Karpas-422 (cell line): ENCODE results near the gene SCYGR3. TPM values are rescaled to one million over a fixed set of nuclear protein-coding genes. Genes with fewer than 3 reads are reported as not detected.

Experiments
- DNase-seq: peaks from one replicate; pipeline ENCODE4 v3.0.0-alpha.2; 2015
- H2AFZ ChIP-seq: fragments of 200-600 bp; sonication (generic); 2 replicates; pipeline ENCODE4 v1.6.1; 2014; ENCODE audit warnings: antibody characterized with exemption, low read length, mixed read lengths
- H3K27ac ChIP-seq: fragments of 200-600 bp; sonication (generic); 2 replicates; pipeline ENCODE4 v1.5.1; 2014; ENCODE audit warnings: mild to moderate bottlenecking, low read length, moderate library complexity
- H3K27me3 ChIP-seq: fragments of 200-600 bp; sonication (generic); 2 replicates; pipeline ENCODE4 v1.6.1; 2014; ENCODE audit warnings: low read length, mixed read lengths
- H3K36me3 ChIP-seq: fragments of 200-600 bp; sonication (generic); 2 replicates; pipeline ENCODE4 v1.6.1; 2014; ENCODE audit warnings: low read length, mixed read lengths; ENCODE audit not compliant: insufficient read depth
- H3K4me1 ChIP-seq: fragments of 200-600 bp; sonication (generic); 2 replicates; pipeline ENCODE4 v1.6.1; 2014; ENCODE audit warnings: mild to moderate bottlenecking, low read length, mixed read lengths
- H3K4me2 ChIP-seq: fragments of 200-600 bp; sonication (generic); 2 replicates; pipeline ENCODE4 v1.6.1; 2014; ENCODE audit warnings: low read length, low read depth, mild to moderate bottlenecking; ENCODE audit not compliant: poor library complexity, severe bottlenecking
- H3K4me3 ChIP-seq: fragments of 200-600 bp; sonication (generic); 2 replicates; pipeline ENCODE4 v1.5.1; 2014; ENCODE audit warnings: mild to moderate bottlenecking, antibody characterized with exemption, low read length, mixed read lengths
- H3K79me2 ChIP-seq: fragments of 200-600 bp; sonication (generic); 2 replicates; pipeline ENCODE4 v1.6.1; 2014; ENCODE audit warnings: mild to moderate bottlenecking, low read length, mixed read lengths
- H3K9ac ChIP-seq: fragments of 200-600 bp; sonication (generic); 2 replicates; pipeline ENCODE4 v1.6.0; 2014; ENCODE audit warnings: low read length
- H3K9me2 ChIP-seq: fragments of 200-600 bp; sonication (generic), shearing (Covaris generic); replicated peaks from 2 replicates; pipeline ENCODE4 v1.6.0; 2014; ENCODE audit warnings: mild to moderate bottlenecking, low read length, moderate library complexity; ENCODE audit not compliant: insufficient read depth
- H3K9me3 ChIP-seq: fragments of 300-700, 200-600 bp; sonication (generic); 2 replicates; pipeline ENCODE4 v1.6.1; 2014; ENCODE audit warnings: low read length, mixed read lengths
- H4K20me1 ChIP-seq: fragments of 200-600 bp; sonication (generic); 2 replicates; pipeline ENCODE4 v1.6.1; 2014; ENCODE audit warnings: mild to moderate bottlenecking, antibody characterized with exemption, low read length, low read depth; ENCODE audit not compliant: insufficient read depth
- total RNA-seq: library from RNA; depleted of rRNA; stranded (reverse); fragments of >200 nt; shearing (Covaris generic); gene quantifications from 2 replicates; pipeline ENCODE4 v1.2.3, GENCODE V29; 2014; ENCODE audit warnings: low replicate concordance; rRNA removed

SCYGR3 gene
- total RNA-seq, 1 experiment from 2014 or later = not detected

GRCh38 chr2:227568852-227569169 is 45.8 kb downstream of the SCYGR3 start:
- Histone ChIP-seq H4K20me1 (no peaks in the 10 kb centered on the region), H3K9me3 (no peaks in the 10 kb centered on the region)

GRCh38 chr2:227566012-227566411 is 48.6 kb downstream of the SCYGR3 start:
- no peak overlapping the region for H3K4me2 ChIP-seq
- H3K79me2 ChIP-seq = no peaks in the 10 kb centered on the region
- no peak overlapping the region for H3K9ac ChIP-seq
- H3K36me3 ChIP-seq = peaks cover 10% of the 10 kb centered on the region; the same call in 1 of the 2 replicates
- H3K27ac ChIP-seq = no peak overlapping the region
- no peaks in the 10 kb centered on the region for H3K27me3 ChIP-seq
- DNase-seq = no peak
- H3K9me3 ChIP-seq = no peaks in the 10 kb centered on the region
- no peaks in the 10 kb centered on the region for H3K9me2 ChIP-seq
- no peaks in the 10 kb centered on the region for H4K20me1 ChIP-seq
- H2AFZ ChIP-seq = no peak overlapping the region
- H3K4me1 ChIP-seq = peaks cover 17% of the 10 kb centered on the region
- no peak overlapping the region for H3K4me3 ChIP-seq

More at GRCh38 chr2:227568852-227569169, 45.8 kb downstream of the SCYGR3 start:
- H3K79me2 ChIP-seq = no peaks in the 10 kb centered on the region
- H3K27ac ChIP-seq = no peak overlapping the region
- DNase-seq = no peak
- H3K9me2 ChIP-seq = no peaks in the 10 kb centered on the region
- H2AFZ ChIP-seq = no peak overlapping the region
- H3K4me2 ChIP-seq = no peak overlapping the region
- H3K9ac ChIP-seq = no peak overlapping the region
- H3K27me3 ChIP-seq = no peaks in the 10 kb centered on the region
- no peak overlapping the region for H3K4me3 ChIP-seq
- H3K36me3 ChIP-seq = peaks cover 6% of the 10 kb centered on the region; the same call in 1 of the 2 replicates
- peaks cover 17% of the 10 kb centered on the region for H3K4me1 ChIP-seq

GRCh38 chr2:227565080-227565479 is 49.6 kb downstream of the SCYGR3 start:
- H3K9ac ChIP-seq = no peak overlapping the region
- no peak overlapping the region for H2AFZ ChIP-seq
- H3K4me3 ChIP-seq = no peak overlapping the region
- H4K20me1 ChIP-seq = no peaks in the 10 kb centered on the region
- no peak for DNase-seq
- H3K4me1 ChIP-seq = peaks cover 17% of the 10 kb centered on the region
- no peak overlapping the region for H3K4me2 ChIP-seq
- no peaks in the 10 kb centered on the region for H3K9me2 ChIP-seq
- H3K27ac ChIP-seq = no peak overlapping the region
- no peaks in the 10 kb centered on the region for H3K9me3 ChIP-seq
- no peaks in the 10 kb centered on the region for H3K79me2 ChIP-seq
- no peaks in the 10 kb centered on the region for H3K27me3 ChIP-seq
- H3K36me3 ChIP-seq = peaks cover 10% of the 10 kb centered on the region; the same call in 1 of the 2 replicates

Other genes starting within 250 kb of the SCYGR3 start
- gene TM4SF20, start 235.5 kb downstream of the SCYGR3 start, total RNA-seq = not detected in 2 replicates
- not detected in 2 replicates for gene SCYGR1, start 226.9 kb downstream of the SCYGR3 start, total RNA-seq
- 35.6 and 121 TPM in 2 replicates for gene AGFG1, start 142.7 kb downstream of the SCYGR3 start, total RNA-seq
- gene SCYGR2, start 15.9 kb downstream of the SCYGR3 start, total RNA-seq = not detected in 2 replicates
- gene SCYGR4, start 2.7 kb upstream of the SCYGR3 start, total RNA-seq = not detected in 2 replicates
- not detected in 2 replicates for gene SCYGR5, start 52.0 kb upstream of the SCYGR3 start, total RNA-seq
- gene SLC19A3, start 103.2 kb upstream of the SCYGR3 start, total RNA-seq = not detected in 2 replicates
- 6.1 TPM in 1 of 2 replicates, not detected in the other for gene SCYGR6, start 109.9 kb upstream of the SCYGR3 start, total RNA-seq
- gene SCYGR7, start 113.5 kb upstream of the SCYGR3 start, total RNA-seq = not detected in 2 replicates
- not detected in 2 replicates for gene SCYGR8, start 131.1 kb upstream of the SCYGR3 start, total RNA-seq
- gene CCL20, start 199.0 kb upstream of the SCYGR3 start, total RNA-seq = not detected in 2 replicates